GM19193 (cell line): Measurements from ENCODE around the gene TFCP2.

Source experiments
- POLR2A ChIP-seq: IDR thresholded peaks from 4 replicates; pipeline ENCODE4 v1.6.1; 2011; ENCODE audit not compliant: insufficient read depth, insufficient read length; ENCODE audit errors: extremely low read depth

The TFCP2 gene, protein sequence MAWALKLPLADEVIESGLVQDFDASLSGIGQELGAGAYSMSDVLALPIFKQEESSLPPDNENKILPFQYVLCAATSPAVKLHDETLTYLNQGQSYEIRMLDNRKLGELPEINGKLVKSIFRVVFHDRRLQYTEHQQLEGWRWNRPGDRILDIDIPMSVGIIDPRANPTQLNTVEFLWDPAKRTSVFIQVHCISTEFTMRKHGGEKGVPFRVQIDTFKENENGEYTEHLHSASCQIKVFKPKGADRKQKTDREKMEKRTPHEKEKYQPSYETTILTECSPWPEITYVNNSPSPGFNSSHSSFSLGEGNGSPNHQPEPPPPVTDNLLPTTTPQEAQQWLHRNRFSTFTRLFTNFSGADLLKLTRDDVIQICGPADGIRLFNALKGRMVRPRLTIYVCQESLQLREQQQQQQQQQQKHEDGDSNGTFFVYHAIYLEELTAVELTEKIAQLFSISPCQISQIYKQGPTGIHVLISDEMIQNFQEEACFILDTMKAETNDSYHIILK

DNA sequence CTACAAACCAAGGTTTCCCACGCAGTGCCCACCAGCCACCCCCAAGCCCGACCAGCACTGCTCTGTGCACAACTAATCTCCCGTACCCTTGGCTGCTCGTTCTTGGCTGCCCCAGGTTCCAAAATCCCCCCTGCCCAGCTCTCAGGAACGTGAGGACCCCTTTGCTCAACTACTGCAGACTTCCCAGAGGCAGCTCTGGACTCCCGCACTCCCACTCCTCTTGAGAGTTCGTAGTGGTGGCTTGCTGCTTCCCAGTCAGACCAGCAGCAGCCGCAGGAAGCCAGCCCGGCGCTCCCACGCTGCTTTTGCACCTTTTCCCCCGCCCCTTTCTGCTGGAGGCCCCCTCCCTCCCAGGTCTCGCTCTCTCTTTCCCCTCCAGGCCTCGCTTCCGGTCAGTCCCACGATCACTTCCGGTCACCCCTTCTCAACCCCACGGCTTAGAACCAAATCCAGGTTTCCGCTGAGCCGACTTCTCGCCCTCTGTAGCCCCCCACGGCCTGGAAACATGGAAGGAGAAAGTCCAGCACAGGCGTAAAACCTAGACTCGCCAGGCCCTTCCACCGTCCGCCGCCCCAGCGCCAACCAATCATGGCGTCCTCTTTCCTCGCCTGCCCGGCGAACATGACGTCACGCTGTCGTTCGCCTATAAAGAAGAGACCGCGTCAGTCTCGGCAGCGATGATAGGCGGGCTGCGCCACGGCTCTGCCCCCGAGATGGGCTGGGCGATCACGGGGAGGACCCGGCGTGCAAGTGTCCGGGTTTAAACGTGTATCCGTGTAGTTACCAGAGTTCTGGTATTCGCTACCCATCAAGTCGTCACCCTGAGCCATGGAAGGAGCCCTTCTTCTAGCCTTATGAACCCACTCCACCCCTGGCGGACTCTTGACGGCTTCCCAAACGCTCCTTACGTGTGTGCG is at the start of gene TFCP2:
TSS of gene TFCP2 (minus strand) at position 621 of the 917 bp plus-strand sequence. CDS start 713 bp downstream, outside the sequence.
- TF ChIP-seq POLR2A, result peak; percentile 69

DNA sequence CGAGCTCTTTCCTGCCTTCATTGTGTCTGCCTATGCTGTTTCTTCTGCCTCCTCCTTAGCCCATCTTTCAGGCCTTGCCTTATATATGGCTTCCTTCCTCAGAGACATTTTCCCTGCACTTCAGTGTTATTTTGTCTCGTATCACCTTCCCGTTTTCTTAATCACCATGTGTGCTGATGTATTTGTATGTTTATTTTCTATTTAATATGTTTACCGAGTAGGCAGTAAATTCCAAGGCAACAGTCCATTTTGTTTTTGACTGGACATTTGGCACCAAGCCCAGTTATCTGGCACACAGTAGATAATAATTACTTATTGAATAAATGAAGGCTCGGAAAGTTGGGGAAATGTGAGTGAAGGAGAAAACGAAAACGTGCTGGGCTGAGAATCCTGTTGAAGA is 49.5 kb upstream of the TFCP2 start:
- TF ChIP-seq POLR2A, result no peak

DNA sequence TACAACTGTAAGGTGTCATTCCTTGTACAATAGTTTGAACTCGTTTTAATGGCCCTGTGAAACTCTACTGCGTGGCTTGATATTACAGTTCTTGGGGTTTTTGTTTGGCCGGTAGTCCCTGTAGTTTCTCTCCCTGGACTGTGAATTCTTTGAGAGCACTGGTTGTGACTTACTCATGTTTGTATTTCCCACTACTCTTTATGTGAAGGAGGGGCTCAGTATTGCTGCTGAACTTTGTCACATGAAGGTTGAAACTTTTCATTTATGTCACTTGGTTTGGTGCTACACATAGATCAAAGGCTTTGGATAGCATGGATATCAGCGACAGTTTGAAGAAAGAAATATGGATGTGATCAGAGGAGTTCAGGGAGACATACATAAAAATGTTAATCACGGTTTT is 46.4 kb upstream of the TFCP2 start:
- TF ChIP-seq POLR2A, result no peak

DNA sequence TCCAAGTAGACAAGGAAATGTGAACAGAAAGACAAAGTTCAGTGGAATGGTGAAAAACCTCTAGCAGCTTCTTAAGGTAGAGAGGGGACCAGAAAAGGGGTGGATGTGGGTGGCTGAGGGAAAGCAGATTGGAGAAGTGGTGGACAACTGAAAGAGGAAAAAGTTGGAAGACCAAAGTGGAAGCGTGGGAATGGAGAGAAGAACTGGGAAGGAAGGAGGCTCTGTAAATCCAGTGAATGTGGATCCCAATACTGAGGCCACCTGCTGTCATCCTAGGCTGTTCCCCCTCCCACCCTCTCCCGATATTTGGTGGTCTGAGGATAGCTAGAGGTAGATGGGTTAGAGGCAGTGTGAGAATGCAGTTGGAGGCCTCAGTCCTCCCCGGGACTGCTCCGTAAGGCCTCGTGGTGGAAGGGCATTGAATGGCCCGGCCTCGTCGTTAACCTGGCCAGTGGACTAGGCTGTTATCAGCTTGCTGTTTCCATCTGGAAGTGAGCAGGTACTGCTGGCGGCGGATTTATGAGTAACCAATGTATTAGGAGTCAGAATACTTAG is 45.7 kb upstream of the TFCP2 start:
- TF ChIP-seq POLR2A, result no peak

DNA sequence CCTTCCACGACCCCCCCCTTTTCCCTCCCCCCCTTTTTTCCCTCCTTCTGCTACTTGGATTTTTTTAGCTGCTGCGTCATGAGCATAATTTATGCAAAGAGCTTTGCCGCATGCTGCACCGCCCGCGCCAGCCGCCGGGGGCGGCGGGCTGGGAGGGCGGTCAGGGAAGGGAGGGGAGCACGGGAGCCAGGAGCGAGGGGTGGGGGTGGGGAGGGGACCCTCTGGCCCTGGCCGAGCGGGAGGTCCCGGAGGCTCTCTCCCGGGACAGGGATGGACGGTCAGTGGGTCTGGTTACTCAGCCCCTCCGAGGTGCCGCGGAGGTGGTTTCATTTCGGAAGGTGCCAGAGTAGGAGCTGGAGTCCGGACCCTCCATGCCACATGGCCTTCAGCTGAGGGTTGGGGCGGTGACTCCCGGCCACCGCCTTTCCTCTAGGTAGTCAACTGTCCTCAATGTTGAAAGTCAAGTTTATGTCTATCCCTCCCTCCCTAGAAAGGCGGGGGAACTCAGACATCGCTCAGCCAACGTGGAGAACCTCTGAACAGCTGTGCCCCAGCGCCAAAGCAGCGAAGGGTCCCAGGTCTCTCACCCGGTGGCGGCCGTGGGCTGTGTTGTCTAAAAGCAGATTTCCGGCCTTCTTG is 45.2 kb upstream of the TFCP2 start, which contains the start of gene POU6F1:
TSS of gene POU6F1 (minus strand) at position 95 of the 639 bp plus-strand sequence. CDS start 11,226 bp downstream, outside the sequence.
- TF ChIP-seq POLR2A, result peak; percentile 70

DNA sequence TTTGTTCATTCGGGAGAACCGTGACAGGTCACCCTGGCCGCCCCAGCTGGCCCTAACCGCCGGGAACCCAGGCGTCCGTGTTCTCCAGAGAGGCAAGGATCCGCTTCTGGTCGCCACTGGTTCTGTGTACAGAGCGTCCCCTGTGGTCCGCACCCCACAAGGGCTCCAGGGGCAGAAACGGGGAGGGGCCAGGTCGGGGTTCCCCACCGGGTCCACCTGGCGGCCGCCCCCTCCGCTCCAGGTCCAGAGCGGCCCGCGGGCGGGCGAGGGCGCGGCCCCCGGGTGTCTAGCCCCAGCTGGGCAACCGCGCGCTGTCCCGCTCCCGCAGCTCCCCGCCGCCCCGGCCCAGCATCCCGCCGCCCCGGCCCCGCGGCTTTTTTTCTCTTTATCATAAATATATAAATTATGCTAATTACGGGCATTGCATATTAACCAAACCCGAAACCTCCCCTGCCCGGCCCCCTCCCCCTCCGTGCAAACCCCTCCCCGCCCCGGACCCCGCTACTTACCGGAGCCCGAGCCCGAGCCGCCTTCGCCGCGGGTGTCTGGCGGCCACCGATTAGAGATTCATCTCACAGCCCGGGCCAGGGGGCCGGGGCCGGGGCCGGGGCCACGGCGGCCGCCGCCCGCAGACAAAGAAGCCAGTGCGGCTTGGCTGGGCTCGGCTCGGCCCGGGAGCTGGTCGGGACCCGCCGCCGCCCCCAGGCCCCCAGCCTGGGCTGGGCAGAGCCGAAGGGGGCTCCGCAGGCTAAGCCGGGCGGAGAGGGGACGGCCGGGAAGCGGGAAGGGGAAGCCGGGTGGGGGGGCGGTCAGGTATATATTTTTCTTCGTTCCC is 44.4 kb upstream of the TFCP2 start:
- peak; percentile 45 for TF ChIP-seq POLR2A

DNA sequence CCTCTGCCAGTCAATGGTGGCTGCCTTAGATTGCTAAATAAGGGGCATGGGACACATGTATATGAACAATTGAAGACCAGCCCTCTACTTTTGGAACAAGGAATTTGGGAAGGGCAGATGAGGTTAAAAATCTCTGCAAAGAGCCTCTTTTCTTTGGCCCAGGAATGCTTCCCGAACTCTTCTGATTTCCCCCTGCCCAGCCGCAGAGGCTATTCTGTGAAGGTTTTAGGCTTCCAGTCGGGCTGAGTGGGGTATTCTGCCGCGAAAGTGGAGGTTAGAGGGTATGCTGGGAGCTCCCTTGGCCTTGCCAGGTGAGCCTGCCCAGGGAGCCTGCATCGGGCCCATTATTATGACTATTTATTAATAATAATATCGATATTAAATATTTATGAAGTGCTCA is 43.7 kb upstream of the TFCP2 start:
- no peak for TF ChIP-seq POLR2A

DNA sequence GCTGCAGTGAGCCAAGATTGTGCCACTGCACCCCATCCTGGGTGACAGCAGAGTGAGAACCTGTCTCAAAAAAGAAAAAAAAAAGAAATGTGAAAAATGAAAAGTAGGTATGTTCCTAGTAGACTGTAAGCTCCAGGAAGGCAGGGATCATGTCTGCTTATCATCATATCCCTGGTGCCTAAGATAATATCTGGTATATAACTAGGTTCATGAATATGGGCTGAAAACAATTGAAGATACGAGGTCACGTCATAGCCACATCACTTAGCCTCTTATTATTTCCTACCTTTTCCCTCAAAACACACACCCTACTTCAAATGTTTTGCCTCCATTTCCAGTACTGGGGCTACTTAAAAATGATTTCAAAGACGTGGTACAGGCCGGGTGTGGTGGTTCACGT is 42.0 kb upstream of the TFCP2 start:
- TF ChIP-seq POLR2A, result no peak

DNA sequence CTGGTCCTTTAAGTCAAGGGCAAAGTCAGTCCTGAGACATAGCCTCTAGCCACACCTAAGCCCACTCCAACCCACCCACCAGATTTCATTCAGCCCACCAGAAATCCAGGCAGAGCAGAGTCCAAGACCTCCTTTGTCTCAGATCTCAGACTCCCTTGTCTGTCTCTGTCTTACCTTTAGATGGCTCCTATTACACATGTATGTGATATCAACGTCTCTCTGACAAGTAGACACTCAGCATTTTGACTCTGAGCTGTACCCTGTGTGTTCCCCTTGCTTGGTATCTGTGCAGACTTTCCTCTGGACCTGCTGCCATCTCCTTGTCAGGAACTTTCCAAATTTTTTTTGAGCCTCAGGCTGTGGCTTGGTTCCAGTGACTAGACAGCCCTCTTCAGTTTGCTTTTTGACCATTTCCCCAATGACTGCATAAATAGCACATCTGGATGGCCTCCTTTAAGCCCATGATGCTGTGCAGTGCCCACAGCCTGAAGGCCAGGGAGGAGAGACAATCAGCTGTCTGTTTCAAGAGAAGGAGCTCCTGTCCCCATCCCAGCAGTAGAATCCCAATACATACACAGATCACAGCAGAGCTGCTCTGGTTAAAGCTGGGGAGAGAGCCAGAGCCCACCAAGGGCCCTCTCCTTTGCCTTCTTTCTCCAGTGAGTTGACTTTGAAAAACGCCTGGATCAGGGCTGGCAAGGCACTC is 37.9 kb upstream of the TFCP2 start:
- no peak for TF ChIP-seq POLR2A

DNA sequence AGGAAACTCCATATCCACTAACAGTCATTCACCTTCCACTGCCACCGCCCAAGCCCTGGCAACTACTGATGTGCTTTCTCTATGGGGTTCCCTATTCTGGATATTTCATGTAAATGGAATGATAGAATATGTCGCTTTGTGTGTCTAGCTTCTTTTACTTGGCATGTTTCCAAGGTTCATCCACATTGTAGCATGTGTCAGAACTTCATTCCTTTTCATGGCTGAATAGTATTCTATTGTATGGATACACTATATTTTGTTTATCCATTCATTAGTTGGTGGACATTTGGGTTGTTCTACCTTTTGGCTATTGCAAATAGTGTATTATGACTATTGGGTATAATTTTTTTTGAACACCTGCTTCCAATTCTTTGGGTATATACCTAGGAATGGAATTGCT is 36.3 kb upstream of the TFCP2 start:
- no peak for TF ChIP-seq POLR2A

DNA sequence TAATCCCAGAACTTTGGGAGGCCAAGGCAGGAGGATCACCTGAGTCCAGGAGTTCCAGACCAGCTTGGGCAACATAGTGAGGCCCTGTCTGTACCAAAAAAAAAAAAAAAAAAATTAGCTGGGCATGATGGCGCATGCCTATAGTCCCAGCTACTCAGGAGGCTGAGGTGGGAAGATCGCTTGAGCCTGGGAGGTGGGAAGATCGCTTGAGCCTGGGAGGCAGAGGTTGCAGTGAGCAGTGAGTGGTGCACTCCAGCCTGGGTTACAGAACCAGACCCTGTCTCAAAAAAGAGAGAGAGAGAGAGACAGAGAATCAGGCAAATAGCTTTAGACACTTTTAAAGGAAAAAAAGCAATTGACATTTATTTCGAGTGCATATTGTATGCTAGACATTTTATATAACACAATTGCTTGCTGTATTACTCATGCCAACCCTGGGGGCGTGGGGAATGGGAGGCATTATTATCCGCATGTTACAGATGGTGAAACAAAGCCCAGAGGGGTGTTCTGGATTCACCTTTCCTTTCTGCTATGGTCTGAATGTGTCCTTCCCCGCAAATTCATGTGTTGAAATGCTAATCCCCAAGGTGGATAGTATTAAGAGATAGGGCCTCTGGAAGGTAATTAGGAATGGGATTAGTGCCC is 35.2 kb upstream of the TFCP2 start:
- no peak for TF ChIP-seq POLR2A

DNA sequence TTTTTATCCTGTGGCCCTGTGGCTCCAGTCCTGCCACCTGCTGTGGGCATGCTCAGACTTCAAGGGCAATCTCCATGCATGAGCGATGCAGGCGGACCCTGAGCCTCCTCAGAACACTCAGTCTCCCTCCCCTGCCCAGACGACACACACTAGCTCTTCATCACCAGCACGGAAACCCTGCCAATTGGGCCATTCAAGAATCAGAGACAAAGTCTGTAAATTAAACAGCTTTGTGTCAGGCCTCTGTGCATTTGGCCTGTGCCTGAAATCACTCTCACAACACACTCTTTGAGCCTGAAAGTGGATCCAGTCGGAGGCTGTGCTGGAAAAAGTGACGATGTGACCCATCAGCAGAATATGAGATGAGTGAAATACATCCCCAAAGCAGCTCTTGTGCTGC is 32.4 kb upstream of the TFCP2 start:
- no peak for TF ChIP-seq POLR2A

DNA sequence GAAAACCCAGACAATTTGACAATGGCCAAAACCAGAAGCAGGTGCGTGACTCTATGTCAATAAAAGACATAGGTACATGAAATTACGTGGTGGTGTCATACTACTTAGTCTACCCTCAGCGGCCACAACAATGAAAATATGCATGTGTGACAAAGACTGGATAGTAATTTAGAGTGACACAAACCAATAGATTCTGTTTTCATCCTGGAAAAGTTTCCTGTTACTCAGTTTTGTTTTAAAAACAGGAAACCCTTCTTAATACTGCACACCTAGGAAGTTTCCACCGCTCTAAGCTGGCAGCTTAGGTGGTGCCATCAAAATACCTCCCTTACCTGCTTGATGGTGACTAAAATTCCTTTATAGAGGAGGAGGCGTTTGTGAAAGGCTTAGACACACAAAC is 29.8 kb upstream of the TFCP2 start:
- no peak for TF ChIP-seq POLR2A
